ENCODE measurements around the gene FUT7.
A peak's percentile ranks its signal among the peaks of the same experiment; 100 is the strongest.

The FUT7 gene

GRCh38 chr9:137044502-137045177 is 12.8 kb upstream of the FUT7 start:
- TF ChIP-seq ZFX (IDR thresholded peaks at IDR 0.05; ENCODE audit: borderline replicate concordance): no peak
- TF ChIP-seq, protein P1, sequence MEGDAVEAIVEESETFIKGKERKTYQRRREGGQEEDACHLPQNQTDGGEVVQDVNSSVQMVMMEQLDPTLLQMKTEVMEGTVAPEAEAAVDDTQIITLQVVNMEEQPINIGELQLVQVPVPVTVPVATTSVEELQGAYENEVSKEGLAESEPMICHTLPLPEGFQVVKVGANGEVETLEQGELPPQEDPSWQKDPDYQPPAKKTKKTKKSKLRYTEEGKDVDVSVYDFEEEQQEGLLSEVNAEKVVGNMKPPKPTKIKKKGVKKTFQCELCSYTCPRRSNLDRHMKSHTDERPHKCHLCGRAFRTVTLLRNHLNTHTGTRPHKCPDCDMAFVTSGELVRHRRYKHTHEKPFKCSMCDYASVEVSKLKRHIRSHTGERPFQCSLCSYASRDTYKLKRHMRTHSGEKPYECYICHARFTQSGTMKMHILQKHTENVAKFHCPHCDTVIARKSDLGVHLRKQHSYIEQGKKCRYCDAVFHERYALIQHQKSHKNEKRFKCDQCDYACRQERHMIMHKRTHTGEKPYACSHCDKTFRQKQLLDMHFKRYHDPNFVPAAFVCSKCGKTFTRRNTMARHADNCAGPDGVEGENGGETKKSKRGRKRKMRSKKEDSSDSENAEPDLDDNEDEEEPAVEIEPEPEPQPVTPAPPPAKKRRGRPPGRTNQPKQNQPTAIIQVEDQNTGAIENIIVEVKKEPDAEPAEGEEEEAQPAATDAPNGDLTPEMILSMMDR (IDR thresholded peaks at IDR 0.05): no peak
- H3K27ac ChIP-seq: peak overlapping the region; percentile 96

GRCh38 chr9:137044037-137044436 is 12.1 kb upstream of the FUT7 start:
- peak overlapping the region; percentile 96 for H3K27ac ChIP-seq

DNA sequence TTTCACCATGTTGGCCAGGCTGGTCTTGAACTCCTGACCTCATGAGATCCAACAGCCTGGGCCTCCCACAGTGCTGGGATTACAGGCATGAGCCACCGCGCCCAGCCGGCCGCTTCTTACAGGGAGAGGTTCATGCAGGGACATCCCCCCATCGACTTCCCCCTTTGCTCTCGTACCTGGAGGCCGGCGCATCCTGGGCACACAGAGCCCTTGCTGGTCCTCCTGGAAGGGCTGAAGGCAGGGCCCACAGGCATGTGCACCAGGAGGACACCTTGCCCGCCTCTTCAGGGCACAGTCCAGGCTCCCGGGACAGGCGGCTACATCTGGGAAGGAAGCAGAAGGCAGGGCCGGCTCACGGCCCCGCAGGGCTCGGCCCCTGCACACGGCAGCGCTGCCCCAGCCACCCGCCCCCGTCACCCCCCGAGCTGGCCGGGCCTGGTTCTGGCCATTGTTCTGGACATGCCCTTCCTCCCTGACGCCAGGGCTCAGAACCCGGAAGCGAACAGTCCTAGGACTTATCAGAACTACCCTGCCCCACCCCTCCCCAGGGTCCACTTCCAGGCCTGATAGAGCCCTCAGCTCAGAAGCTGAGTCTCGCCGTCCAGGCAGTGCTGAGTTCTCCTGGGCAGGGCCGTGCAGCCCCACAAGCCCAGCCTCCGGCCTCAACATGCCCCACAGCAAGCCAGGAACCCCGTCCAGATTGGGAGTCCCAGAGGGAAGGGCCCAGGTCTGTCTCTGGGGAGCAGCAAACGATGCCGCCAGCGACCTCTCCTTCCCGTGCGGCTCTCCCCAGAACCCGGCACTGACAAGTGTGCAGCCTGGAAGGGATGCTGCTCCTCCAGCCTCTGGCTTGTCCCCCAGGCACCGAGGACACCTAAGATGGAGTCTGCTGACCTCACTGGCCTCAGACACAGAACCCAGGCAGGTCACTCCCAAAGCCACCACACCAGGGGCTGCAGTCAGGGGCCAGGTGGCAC is 11.2 kb upstream of the FUT7 start:
- peak overlapping the region; percentile 96 for H3K27ac ChIP-seq
- no peak for TF ChIP-seq ZFX (IDR thresholded peaks at IDR 0.05; ENCODE audit: borderline replicate concordance)
- TF ChIP-seq, protein P1 (IDR thresholded peaks at IDR 0.05): no peak

More at GRCh38 chr9:137044037-137044436, 12.1 kb upstream of the FUT7 start:
- TF ChIP-seq, protein P1 (IDR thresholded peaks at IDR 0.05): no peak
- no peak for TF ChIP-seq ZFX (IDR thresholded peaks at IDR 0.05; ENCODE audit: borderline replicate concordance)

DNA sequence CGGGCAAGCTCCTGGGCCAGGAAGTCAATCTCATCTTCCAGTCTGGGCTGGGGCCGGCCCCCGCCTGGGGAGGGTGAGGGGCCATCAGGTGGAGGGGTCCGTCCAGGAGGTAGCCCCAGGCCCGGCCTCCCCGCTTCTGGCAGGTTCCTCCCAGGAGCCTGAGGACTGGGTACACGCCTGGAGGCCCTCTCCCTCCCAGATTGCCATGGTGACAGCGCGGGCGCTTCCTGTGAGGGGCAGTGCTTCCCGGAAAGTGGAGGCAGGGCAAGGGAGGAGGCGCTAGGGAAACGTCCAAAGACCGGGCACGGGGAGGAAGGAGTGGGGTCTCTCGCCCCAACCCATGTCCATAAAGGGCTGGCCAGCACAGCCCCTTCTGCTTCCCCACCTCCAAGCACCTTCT is 9.2 kb upstream of the FUT7 start:
- H3K27ac ChIP-seq: no peak overlapping the region
- TF ChIP-seq, protein P1 (IDR thresholded peaks at IDR 0.05): no peak
- TF ChIP-seq ZFX (IDR thresholded peaks at IDR 0.05; ENCODE audit: borderline replicate concordance): no peak

DNA sequence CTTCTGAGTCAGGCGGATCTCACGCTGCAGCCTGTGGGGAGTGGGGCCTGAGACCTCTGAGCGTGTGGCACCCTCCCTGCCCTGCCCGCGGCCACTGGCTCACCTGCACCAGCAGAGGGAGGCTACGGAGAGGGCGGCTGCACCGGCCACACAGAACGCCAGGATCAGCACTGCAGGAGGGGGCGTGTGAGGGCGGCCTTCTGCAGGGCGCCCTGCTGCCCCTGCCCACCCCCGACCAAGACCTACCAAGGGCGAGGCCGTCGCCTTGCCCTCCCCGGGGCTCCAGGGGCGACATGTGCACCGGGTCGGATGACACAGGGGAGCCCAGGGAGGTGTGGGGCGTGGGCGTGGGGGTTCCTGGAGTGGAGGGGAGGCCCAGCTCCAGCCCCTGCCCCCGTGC is 8.7 kb upstream of the FUT7 start:
- H3K27ac ChIP-seq: no peak overlapping the region
- TF ChIP-seq ZFX (IDR thresholded peaks at IDR 0.05; ENCODE audit: borderline replicate concordance): no peak
- TF ChIP-seq, protein P1 (IDR thresholded peaks at IDR 0.05): no peak

- TF ChIP-seq ZFX (IDR thresholded peaks at IDR 0.05; ENCODE audit: borderline replicate concordance): no peak
- TF ChIP-seq, protein P1 (IDR thresholded peaks at IDR 0.05): no peak
- no peak overlapping the region for H3K27ac ChIP-seq
Measured at GRCh38 chr9:137039611-137040366, 7.9 kb upstream of the FUT7 start.
